Stimulated activated CD4-positive, alpha-beta T cell treated with anti-CD3 and anti-CD28 coated beads, Interleukin-2, amount 100 ng/mL, for 4 hours (primary cell): ENCODE results near the gene ENO4.

Experiments used
- DNase-seq: peaks from one replicate; pipeline ENCODE4 v3.0.0-alpha.2; 2020; ENCODE audit warnings: low read depth

Gene ENO4

GRCh38 chr10:116849248-116850057 is at the start of gene ENO4:
Gene ENO4 (plus strand): TSS chr10:116849499. CDS start chr10:116849567, 68 bp downstream.
- DNase-seq: no peak

GRCh38 chr10:116800286-116800929 is 48.9 kb upstream of the ENO4 start:
- DNase-seq: no peak

- no peak for DNase-seq
These were observed 47.6 kb upstream of the ENO4 start for GRCh38 chr10:116801658-116802057.

GRCh38 chr10:116802474-116802873 is 46.8 kb upstream of the ENO4 start:
- DNase-seq: no peak

- DNase-seq: no peak
These were observed 46.4 kb upstream of the ENO4 start for GRCh38 chr10:116802876-116803275.

- no peak for DNase-seq
These were observed 45.6 kb upstream of the ENO4 start for GRCh38 chr10:116803451-116804249.

GRCh38 chr10:116808706-116809105 is 40.6 kb upstream of the ENO4 start:
- DNase-seq: no peak

- DNase-seq: no peak
These were observed 39.7 kb upstream of the ENO4 start for GRCh38 chr10:116809483-116810119.

GRCh38 chr10:116810120-116810500 is 39.2 kb upstream of the ENO4 start:
- DNase-seq: no peak

- DNase-seq: no peak
These were observed 38.4 kb upstream of the ENO4 start for GRCh38 chr10:116810895-116811294.

- no peak for DNase-seq
These were observed 37.6 kb upstream of the ENO4 start for GRCh38 chr10:116811691-116812090.

GRCh38 chr10:116815641-116816415 is 33.5 kb upstream of the ENO4 start:
- no peak for DNase-seq

GRCh38 chr10:116817178-116817577 is 32.1 kb upstream of the ENO4 start:
- DNase-seq: no peak

- DNase-seq: no peak
These were observed 31.4 kb upstream of the ENO4 start for GRCh38 chr10:116817780-116818343.

GRCh38 chr10:116819999-116820677 is 29.2 kb upstream of the ENO4 start:
- DNase-seq: no peak

GRCh38 chr10:116825901-116826300 is 23.4 kb upstream of the ENO4 start:
- DNase-seq: no peak

GRCh38 chr10:116826803-116827202 is 22.5 kb upstream of the ENO4 start:
- no peak for DNase-seq

- no peak for DNase-seq
These were observed 22.1 kb upstream of the ENO4 start for GRCh38 chr10:116827214-116827671.

GRCh38 chr10:116828116-116828515 is 21.2 kb upstream of the ENO4 start:
- DNase-seq: no peak

- DNase-seq: no peak
These were observed 19.6 kb upstream of the ENO4 start for GRCh38 chr10:116829711-116830110.
